HG02571 (cell line): ENCODE measurements around the gene ECT2L.
"Not testable (repeated sequence)": the region's sequence is repeated elsewhere in the genome, so short reads cannot be mapped to it uniquely, and the experiment has no call there.

Source experiments
- ATAC-seq: cut with Tn5 transposase; IDR thresholded peaks from one replicate; pipeline ENCODE4 v1.9.1; 2021; ENCODE audit warnings: mild to moderate bottlenecking, moderate library complexity; ENCODE audit not compliant: unreplicated experiment

ECT2L gene

GRCh38 chr6:138923561-138923960 lies 127.7 kb downstream of the ECT2L start:
- ATAC-seq, result no peak

- no peak for ATAC-seq
Measured at GRCh38 chr6:138925806-138926205, 129.9 kb downstream of the ECT2L start.

GRCh38 chr6:138926579-138926978 lies 130.7 kb downstream of the ECT2L start:
- ATAC-seq, result no peak

GRCh38 chr6:138931660-138932059 lies 135.8 kb downstream of the ECT2L start:
- ATAC-seq, result no peak

GRCh38 chr6:138936873-138937272 lies 141.0 kb downstream of the ECT2L start:
- not testable (repeated sequence) for ATAC-seq

GRCh38 chr6:138943089-138943625 lies 147.3 kb downstream of the ECT2L start:
- ATAC-seq, result no peak

GRCh38 chr6:138944412-138944811 lies 148.5 kb downstream of the ECT2L start:
- no peak for ATAC-seq

- no peak for ATAC-seq
Measured at GRCh38 chr6:138945354-138945753, 149.5 kb downstream of the ECT2L start.

GRCh38 chr6:138948004-138948403 lies 152.1 kb downstream of the ECT2L start:
- ATAC-seq, result no peak

GRCh38 chr6:138948546-138949179 lies 152.8 kb downstream of the ECT2L start:
- ATAC-seq, result no peak

- ATAC-seq, result no peak
Measured at GRCh38 chr6:138953451-138953850, 157.6 kb downstream of the ECT2L start.
